ENCODE measurements around the gene IMPA2. TPM values are rescaled to one million over a fixed set of nuclear protein-coding genes. Genes with fewer than 3 reads are reported as not detected.

The IMPA2 gene
- total RNA-seq, 1 donor from 2014 or later = 24.1 TPM

- H3K27ac Mint-ChIP-seq (ENCODE audit: unreplicated experiment) = no peak overlapping the region
- no peak for TF ChIP-seq CTCF (IDR thresholded peaks at IDR 0.05; ENCODE audit: unreplicated experiment)
- peaks cover 5% of the 10 kb centered on the region for H3K36me3 Mint-ChIP-seq (ENCODE audit: low read depth, unreplicated experiment)
- no peaks in the 10 kb centered on the region for H3K9me3 Mint-ChIP-seq (ENCODE audit: unreplicated experiment)
- H3K4me3 Mint-ChIP-seq (ENCODE audit: unreplicated experiment) = no peak overlapping the region
- peaks cover 2% of the 10 kb centered on the region for H3K27me3 Mint-ChIP-seq (ENCODE audit: unreplicated experiment)
- DNase-seq (ENCODE audit: low spot score) = no peak
- H3K4me1 Mint-ChIP-seq (ENCODE audit: unreplicated experiment) = no peaks in the 10 kb centered on the region
Measured at GRCh38 chr18:12011199-12011956, 30.1 kb downstream of the IMPA2 start.

DNA sequence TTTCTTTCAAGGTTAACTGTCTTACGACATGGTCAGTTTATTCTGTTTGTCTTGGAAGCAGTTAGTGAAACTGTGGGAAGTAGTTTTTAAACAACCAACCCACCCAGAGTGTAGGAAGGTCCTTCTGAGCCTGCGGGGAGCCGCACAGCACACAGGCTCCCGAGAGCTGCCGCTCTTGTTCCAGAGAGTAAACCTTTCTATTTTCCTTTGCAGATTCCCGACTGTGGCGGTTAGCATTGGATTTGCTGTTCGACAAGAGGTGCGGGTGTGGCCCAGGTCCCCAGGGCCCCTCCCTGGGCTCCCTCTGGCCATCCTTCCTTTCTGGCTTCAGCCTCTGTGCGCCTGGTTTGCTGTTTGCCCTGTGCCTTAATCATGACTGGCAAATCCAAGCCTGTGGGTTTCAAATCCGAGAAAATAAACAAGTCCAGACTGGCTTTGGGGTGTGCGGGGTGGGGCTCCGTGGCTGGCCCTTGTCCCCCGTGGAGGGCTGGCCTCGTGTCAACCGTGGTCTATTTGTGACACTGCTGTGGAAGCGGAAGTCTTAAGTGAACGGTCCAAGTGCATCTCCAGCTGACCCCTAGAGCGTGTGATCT lies 30.7 kb downstream of the IMPA2 start:
- Mint-ChIP-seq H3K4me3 (ENCODE audit: unreplicated experiment) (no peak overlapping the region), H3K36me3 (ENCODE audit: low read depth, unreplicated experiment) (peaks cover 8% of the 10 kb centered on the region), H3K27ac (ENCODE audit: unreplicated experiment) (no peak overlapping the region), H3K27me3 (ENCODE audit: unreplicated experiment) (peaks cover 2% of the 10 kb centered on the region), H3K9me3 (ENCODE audit: unreplicated experiment) (no peaks in the 10 kb centered on the region), H3K4me1 (ENCODE audit: unreplicated experiment) (peaks cover 2% of the 10 kb centered on the region)
- DNase-seq (ENCODE audit: low spot score) = no peak
- TF ChIP-seq CTCF (IDR thresholded peaks at IDR 0.05; ENCODE audit: unreplicated experiment) = no peak

GRCh38 chr18:12012697-12013096 lies 31.4 kb downstream of the IMPA2 start:
- no peak overlapping the region for H3K27ac Mint-ChIP-seq (ENCODE audit: unreplicated experiment)

GRCh38 chr18:12013186-12013916 lies 32.0 kb downstream of the IMPA2 start:
- H3K36me3 Mint-ChIP-seq (ENCODE audit: low read depth, unreplicated experiment) = peaks cover 12% of the 10 kb centered on the region

More at GRCh38 chr18:12012697-12013096, 31.4 kb downstream of the IMPA2 start:
- Mint-ChIP-seq H3K4me1 (ENCODE audit: unreplicated experiment) (peaks cover 5% of the 10 kb centered on the region), H3K36me3 (ENCODE audit: low read depth, unreplicated experiment) (peaks cover 12% of the 10 kb centered on the region), H3K9me3 (ENCODE audit: unreplicated experiment) (no peaks in the 10 kb centered on the region), H3K4me3 (ENCODE audit: unreplicated experiment) (no peak overlapping the region), H3K27me3 (ENCODE audit: unreplicated experiment) (peaks cover 2% of the 10 kb centered on the region)
- no peak for TF ChIP-seq CTCF (IDR thresholded peaks at IDR 0.05; ENCODE audit: unreplicated experiment)
- DNase-seq (ENCODE audit: low spot score) = no peak

More at GRCh38 chr18:12013186-12013916, 32.0 kb downstream of the IMPA2 start:
- H3K27ac Mint-ChIP-seq (ENCODE audit: unreplicated experiment) = no peak overlapping the region
- no peak overlapping the region for H3K4me3 Mint-ChIP-seq (ENCODE audit: unreplicated experiment)
- TF ChIP-seq CTCF (IDR thresholded peaks at IDR 0.05; ENCODE audit: unreplicated experiment) = no peak
- peaks cover 5% of the 10 kb centered on the region for H3K4me1 Mint-ChIP-seq (ENCODE audit: unreplicated experiment)
- no peak for DNase-seq (ENCODE audit: low spot score)
- H3K9me3 Mint-ChIP-seq (ENCODE audit: unreplicated experiment) = no peaks in the 10 kb centered on the region
- H3K27me3 Mint-ChIP-seq (ENCODE audit: unreplicated experiment) = peaks cover under 1% of the 10 kb centered on the region

Data from endothelial cell (in vitro differentiated cells).